ENCODE data around the gene ADARB1.

GRCh38 chr21:45073301-45074047 is 906 bp upstream of the ADARB1 start:
- no peak for TF ChIP-seq CTCF (tag by site-specific recombination; IDR thresholded peaks at IDR 0.05)
- no peak for TF ChIP-seq ZNF302 (tag by site-specific recombination; IDR thresholded peaks at IDR 0.05; ENCODE audit: low read depth)
- no peak for TF ChIP-seq ZNF140 (tag by site-specific recombination; IDR thresholded peaks at IDR 0.05)
- no peak for TF ChIP-seq ZSCAN18 (tag by site-specific recombination; IDR thresholded peaks at IDR 0.05)
- no peak for TF ChIP-seq ZSCAN30 (tag by site-specific recombination; IDR thresholded peaks at IDR 0.05)
- no peak for TF ChIP-seq ZNF449 (tag by site-specific recombination; IDR thresholded peaks at IDR 0.05)
- no peak for TF ChIP-seq ATF2 (tag by site-specific recombination; IDR thresholded peaks at IDR 0.05; ENCODE audit: low read depth)
- no peak for TF ChIP-seq ZNF513 (tag by site-specific recombination; IDR thresholded peaks at IDR 0.05)
- peak; percentile 4; the same call in 1 of the 2 replicates for TF ChIP-seq ZBTB8A (tag by site-specific recombination; IDR thresholded peaks at IDR 0.05)
- no peak for TF ChIP-seq ZBTB17 (tag by site-specific recombination; IDR thresholded peaks at IDR 0.05)
- no peak for TF ChIP-seq REPIN1 (tag by site-specific recombination; IDR thresholded peaks at IDR 0.05; ENCODE audit: low read depth)
- no peak for TF ChIP-seq ZFP41 (tag by site-specific recombination; IDR thresholded peaks at IDR 0.05; ENCODE audit: borderline replicate concordance)
- TF ChIP-seq ZNF629 (tag by site-specific recombination; IDR thresholded peaks at IDR 0.05) = no peak
